GF-D8 (cell line): ENCODE measurements around the gene MUC12.
"Not testable (repeated sequence)": the region's sequence is repeated elsewhere in the genome, so short reads cannot be mapped to it uniquely, and the experiment has no call there.

ENCODE experiments used
- DNase-seq: peaks from one replicate; lab custom pipeline; 2025; lab: John Stamatoyannopoulos, UW

MUC12 gene

DNA sequence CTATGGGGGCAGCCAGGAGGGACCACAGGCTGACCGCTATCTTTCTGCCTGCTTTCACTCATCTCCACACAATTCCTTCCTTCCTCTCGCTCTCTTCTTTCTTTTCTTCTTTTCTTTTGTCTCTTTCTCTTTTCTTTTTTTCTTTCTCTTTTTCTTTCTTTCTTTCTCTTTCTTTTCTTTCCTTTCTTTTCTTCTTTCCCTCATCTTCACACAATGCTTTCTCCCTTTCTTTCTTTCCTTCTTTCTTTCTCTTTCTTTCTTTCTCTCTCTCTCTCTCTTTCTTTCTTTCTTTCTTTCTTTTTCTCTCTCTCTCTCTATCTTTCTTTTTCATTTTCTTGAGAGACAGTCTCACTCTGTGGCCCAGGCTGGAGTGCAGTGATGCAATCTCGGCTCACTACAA lies 6.8 kb upstream of the MUC12 start:
- DNase-seq = no peak

DNA sequence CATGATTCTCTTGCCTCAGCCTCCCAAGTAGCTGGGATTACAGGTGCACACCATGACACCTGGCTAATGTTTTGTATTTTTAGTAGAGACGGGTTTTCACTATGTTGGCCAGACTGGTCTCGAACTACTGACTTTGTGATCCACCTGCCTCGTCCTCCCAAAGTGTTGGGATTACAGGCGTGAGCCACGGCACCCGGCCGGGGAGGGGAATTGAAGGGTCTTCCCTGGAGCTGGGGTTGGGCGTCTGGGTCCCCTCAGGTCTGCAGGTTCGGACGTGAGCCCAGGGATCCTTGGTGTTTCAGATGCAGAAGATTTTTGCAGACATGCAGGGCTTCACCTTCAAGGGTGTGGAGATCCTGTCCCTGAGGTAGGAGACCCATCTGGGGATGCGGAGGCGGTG lies 6.0 kb upstream of the MUC12 start:
- DNase-seq = no peak

DNA sequence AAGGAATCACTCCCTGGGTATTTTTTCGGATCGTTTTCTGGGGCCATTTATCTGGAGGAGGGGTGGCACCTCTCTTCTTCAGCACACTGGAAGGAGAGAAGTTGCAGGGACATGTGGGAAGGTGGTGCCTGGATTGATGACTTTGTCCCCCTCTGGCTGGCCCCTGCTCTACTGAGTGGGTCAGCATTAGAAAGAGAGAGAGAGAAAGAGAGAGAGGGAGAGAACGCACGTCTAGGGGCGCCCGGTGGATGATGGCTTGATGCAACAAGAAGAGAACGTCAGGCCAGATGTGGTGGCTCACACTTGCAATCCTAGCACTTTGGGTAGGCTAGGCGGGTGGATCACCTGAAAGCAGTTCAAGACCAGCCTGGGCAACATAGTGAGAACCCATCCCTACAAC lies 5.5 kb upstream of the MUC12 start:
- DNase-seq = no peak

DNA sequence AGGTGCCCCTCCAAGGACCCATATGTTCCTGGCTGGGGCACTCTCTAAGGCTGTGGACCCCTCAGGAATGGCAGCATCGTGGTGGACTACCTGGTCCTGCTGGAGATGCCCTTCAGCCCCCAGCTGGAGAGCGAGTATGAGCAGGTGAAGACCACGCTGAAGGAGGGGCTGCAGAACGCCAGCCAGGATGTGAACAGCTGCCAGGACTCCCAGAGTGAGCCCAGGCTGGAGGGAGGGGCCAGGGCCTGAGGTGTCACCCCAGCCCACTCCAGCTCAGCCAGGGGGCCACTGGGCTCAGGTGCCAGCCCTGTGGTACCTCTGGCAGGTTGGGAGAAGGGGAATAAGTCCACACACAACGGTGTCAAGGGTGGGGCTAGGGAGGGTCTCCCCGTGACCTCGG lies 4.7 kb upstream of the MUC12 start:
- no peak for DNase-seq

DNA sequence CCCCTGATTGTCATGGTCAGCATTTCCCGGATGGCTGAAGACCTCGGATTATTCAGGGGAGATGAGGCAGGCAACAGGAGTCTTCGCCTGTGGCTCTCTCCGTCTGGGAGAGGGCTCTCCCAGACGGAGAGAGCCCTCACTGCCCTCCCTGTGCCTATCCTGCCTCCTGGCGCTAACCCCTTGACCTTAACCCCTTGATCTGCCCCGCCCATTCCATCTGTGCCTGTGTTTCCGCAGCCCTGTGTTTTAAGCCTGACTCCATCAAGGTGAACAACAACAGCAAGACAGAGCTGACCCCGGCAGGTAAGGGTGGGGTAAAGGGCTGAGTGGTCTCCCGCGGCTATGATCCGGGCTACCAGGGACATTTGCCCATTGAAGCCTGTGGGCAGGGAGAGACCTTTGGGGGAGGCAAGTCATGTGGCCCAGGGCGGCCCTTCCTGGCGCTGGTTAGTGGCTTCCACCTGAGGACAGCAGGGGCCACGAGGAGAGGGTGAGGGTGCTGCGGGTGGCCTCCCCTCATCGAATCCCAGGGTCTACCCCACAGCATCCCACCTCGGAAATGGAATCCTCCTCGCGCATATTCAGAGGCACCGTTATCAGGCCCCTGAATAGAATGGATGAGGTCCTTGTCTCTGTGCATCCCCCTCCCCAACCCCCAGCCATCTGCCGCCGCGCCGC lies 4.2 kb upstream of the MUC12 start:
- DNase-seq = no peak

DNA sequence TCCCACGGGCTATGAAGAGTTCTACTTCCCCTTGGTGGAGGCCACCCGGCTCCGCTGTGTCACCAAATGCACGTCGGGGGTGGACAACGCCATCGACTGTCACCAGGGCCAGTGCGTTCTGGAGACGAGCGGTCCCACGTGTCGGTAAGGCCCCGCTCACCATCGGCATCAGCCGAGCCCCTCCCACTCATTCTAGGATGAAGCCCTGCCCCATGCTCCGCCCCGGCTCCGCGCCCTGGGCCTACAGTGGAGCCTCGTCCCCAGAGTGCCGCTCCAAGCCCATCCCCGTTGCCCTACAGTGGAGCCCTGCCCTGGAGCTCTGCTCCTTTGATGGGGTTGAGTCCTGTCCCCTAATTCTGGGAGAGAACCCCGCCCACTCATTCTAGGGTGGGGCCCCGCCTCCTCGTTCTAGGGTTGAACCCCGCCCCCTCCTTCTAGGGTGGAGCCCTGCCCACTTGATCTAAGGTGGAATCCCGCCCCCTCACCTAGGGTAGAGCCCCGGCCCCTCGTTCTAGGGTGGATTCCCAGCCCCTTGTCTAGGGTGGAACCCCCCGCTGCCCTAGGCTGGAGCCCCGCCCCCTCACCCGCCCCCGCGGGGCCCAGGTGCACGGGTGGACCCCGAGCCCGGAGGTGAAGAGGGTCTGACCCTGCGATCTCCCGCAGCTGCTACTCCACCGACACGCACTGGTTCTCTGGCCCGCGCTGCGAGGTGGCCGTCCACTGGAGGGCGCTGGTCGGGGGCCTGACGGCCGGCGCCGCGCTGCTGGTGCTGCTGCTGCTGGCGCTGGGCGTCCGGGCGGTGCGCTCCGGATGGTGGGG lies 3.4 kb upstream of the MUC12 start:
- DNase-seq = no peak

DNA sequence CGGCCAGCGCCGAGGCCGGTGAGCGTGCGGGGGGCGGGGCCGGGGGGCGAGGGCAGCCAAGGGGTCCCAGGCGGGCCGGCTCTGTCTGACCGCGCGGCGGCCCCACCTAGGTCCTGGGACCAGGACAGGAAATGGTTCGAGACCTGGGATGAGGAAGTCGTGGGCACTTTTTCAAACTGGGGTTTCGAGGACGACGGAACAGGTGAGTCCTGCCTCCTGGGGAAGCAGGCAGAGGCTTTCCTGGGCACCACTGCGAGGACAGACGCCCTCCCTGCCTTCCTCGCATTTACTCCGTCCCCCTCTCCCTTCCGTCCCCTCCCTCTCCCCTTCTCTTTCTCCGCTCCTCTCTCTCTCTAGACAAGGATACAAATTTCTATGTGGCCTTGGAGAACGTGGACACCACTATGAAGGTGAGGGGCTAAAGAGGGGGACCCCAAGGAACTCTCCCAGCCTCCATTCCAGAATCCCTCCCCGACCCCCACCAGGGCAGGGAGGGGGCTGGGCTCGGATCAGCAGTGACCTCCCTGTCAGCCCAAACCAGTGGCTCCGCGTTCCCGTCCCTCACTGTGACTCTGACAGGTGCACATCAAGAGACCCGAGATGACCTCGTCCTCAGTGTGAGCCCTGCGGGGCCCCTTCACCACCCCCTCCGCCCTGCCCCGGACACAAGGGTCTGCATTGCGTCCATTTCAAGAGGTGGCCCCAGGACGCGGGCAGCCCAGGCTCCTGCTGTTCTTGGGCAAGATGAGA lies 2.6 kb upstream of the MUC12 start:
- no peak for DNase-seq

DNA sequence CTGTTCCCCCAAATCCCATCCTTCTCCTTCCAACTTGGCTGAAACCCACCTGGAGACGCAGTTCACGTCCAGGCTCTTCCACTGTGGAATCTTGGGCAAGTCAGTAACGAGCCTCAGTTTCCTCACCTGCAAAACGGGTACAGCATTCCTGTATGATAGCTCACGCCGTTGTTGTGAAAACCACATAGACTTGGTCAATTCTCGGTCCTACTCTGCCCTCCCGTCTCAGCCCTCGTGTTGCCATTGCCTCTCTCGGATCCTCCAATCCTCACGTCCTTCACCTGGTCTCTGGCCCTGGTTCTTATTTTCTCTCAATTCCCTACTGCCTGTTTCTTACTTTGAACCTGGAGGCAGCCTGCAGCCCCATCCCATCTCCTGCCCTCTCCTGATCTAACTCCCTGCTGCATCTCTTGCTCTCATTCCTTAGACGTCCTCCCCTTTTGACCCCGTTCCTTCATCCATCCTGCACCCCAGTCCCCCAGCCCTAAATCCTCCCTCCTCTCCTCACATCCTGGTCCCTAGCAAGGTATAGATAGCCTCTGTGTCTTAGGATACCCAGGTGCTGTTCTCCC lies 2.0 kb upstream of the MUC12 start:
- no peak for DNase-seq

DNA sequence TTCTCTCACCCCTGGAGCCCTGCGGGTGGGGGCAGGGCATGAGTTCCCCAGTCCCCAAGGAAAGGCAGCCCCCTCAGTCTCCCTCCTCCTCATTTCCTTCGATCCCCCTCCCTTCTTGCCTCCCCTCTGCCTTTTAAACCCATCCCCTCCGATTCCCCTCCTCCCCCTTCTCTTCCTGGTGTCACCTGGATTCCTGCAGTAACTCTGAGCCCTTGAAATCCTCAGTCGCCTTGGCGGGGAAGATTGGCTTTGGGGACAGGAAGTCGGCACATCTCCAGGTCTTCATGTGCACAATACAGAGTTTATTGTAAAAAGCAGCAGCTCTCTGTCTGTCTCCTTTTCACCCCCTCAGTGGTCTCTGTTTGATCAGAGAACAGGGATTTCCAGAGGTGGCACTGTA lies 1.3 kb upstream of the MUC12 start:
- DNase-seq = no peak

DNA sequence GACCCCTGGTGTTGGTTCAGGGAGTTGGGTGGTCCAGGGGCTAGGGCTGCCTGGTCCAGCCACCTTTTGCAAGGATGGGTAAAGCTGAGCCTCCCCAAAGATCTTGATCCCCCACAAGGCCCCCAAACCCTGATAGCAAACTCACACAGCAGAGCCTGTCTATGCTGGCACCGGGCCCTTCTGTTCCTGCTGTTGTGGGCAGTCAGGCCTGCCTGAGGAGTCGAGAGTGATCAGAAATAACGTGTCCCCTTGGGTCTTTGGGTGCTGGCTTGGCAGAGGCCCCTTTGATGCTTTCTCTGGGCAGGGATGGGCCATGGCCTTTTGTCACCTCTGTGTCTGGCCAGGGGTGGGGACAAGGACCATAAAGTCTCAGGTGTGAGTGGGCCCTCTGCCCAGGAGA lies 715 bp upstream of the MUC12 start:
- no peak for DNase-seq

DNA sequence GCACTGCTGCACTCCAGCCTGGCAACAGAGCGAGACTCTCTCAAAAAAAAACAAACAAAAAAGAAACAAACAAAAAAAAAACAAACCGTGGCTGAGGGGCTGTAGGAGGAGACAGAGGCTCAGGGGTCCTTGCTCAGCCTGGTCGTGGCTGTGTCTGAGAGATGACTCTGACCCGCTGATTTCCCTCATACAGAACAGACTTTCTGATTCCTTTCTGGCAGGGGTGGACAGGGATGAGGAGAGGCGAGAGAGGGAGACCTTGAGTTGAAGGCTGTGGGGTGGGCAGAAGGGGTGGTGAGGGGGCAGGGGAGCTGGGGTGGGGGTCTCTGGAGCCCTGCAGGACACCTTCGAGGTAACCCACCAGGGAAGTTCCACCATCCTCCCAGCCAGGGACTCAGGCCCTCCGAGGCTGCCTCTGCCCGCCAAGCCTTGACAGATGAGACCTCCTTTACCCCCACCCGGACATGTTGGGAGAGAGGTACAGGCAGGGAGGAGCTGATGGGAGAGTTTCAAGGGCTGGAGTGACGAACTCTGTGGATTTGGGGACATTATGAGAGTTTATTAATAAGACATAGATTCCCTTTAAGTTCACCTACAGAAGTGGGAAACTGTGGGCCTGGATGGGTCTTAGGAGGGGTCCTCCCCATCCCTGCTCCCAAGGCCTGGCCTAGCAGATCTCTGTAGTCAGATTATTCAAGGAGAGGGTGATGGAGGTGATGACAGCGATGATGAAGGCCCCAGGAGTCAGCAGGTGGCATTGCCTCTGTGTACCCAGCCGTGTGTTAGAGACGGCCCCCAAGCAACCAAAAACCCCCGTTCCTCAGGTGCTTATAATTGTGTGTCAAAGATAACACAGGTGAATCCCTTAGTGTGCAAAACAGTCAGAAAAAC lies 2.0 kb downstream of the MUC12 start:
- DNase-seq = no peak

DNA sequence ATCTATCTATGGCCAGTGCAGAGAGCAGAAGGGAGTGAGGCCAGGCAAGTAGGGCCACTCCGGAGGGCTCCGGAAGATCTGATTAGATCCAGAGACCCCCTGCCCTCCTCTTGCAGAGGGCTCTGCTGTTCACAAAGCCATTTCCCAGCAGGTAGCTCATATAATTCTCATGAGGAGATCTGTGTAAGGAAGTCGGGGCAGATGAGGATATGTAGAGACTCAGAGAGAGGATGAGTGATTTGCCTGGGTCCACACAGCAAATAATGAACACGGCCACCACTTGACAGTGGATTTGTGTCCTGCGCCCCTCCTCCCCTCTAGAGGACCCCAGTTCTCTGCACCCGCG lies 2.6 kb downstream of the MUC12 start:
- no peak for DNase-seq

DNA sequence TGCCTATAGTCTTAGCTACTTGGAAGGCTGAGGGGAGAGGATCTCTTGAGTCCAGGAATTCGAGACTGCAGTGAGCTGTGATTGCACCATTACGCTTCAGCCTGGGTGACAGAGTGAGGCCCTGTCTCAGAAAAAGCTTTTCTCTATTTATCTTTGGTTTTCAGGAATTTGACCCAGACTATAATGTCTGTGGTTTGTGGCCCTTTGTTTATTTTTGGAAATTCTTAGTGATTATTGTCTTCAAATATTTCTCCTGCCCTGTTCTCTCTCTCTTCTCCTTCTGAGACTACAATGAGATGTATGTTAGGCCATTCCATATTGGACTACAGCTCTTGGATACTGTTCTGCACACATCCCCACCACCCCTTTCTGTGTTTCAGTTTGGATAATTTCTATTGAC lies 4.7 kb downstream of the MUC12 start:
- no peak for DNase-seq

DNA sequence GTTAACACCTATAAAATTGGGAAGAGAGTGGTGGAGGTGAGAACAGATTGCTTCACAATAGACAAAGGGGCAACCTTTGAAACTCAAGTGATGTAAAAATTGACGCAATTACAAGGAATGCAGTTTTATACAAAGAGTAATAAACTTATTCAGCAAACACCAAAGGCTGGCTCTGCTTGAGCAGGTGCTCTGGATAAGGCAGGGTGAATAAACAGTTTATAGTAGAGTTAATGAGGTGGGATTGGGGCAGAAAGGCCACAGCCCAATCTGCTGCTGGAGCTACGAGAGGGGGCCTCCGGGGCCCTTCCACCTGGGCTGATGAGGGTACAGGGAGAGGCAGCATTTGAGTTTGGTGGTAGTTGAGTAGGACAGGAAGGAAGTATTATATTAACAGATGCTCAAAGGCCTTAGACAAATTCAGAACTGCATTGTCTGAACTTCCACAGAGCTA lies 6.0 kb downstream of the MUC12 start:
- no peak for DNase-seq

DNA sequence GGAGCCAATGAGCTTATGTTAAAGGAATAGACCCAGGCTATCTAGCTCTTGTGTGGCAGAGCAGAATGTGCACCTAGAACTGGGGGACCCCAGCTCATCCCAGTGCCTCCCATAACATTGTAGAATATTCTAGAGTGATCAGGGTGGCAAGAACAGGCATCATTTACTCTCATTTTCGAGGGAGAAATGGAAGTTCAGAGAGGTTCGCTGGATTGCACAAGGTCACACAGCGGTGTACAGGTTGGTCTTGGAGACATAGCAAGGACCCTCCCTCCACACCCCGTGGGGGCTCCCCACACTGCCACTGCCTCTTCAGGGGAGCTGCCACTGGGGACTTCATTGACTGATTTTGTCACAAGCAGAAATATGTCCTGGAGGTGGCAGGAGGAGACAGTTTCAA lies 8.9 kb downstream of the MUC12 start:
- no peak for DNase-seq

DNA sequence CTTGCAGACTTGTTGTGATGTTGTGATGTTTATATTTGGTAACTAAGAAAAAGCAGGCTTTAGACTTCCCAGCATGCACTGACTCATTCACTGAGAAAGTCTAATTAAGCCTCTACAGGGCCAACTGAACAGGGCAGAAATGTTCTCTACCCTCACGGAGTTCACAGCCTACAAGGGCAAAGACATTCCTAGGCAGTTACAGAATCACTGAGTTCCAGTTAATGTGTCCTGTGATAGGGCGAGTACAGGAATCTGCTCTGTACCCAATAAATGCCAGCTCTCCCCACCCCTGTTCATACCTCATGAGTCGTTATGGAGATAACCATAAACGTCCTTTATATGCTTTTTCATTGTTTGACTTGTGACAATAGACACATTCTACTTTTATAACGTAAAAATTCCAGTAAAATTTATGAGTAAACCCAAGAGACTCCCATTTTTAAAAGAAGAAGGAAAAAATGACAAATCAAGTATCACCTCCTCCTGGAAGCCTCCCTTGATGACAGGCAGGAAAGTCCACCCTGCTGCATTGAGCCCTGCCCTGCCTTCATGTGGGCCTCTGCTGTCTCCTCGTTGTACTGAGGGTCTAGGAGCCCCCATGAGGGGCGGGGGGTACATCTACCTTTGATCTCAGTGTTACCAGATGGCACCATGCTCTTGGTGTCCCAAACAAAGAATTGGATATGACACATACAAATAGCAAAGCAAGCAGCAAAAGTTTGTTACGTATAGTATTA lies 14.3 kb downstream of the MUC12 start:
- no peak for DNase-seq

DNA sequence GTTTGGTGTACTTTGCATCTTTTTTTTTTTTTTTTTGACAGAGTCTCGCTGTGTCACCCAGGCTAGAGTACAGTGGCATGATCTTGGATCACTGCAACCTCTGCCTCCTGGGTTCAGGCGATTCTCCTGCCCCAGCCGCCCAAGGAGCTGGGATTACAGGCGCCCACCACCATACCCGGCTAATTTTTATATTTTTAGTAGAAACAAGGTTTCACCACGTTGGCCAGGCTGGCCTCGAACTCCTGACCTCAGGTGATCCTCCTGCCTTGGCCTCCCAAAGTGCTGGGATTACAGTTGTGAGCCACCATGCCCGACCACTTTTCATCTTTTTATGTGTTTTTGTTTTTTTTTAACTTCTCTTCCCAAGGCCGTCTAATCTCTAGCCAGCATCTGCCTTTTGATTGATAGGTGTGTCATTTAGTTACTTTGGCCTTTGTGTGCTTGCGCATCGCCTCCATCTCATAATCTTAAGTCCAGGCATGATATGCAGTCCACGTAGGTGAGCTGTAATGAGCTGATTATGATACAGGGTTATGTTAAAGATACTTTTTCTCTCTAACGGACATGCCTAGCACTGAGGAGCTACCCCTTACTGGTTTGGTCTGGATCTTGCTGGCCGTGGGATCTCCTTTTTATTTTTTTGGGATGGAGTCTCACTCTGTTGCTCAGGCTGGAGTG lies 15.0 kb downstream of the MUC12 start:
- not testable (repeated sequence) for DNase-seq

DNA sequence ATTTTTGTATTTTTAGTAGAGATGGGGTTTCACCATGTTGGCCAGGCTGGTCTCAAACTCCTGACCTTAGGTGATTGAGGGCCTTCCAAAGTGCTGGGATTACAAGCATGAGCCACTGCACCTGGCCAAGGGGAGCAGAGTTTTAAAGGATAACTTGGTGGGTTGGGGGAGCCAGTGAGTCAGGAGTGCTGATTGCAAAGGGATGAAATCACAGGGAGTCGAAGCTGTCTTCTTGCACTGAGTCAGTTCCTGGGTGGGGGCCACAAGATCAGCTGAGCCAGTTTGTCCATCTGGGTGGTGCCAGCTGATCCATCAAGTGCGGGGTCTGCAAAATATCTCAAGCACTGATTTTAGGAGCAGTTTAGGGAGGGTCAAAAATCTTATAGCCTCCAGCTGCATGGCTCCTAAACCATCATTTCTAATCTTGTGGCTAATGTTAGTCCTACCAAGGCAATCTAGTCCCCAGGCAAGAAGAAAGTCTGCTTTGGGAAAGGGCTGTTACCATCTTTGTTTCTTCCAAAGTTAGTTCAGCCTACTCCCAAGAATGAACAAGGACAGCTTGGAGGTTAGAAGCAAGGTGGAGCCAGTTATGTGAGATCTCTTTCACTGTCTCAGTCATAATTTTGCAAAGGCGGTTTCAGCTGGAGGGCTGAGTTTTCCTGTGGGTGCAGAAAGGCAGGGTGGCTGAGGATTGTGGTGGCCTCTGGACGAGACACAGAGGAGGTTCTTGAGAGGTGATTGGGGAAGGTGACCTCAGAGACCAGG lies 15.8 kb downstream of the MUC12 start:
- not testable (repeated sequence) for DNase-seq

DNA sequence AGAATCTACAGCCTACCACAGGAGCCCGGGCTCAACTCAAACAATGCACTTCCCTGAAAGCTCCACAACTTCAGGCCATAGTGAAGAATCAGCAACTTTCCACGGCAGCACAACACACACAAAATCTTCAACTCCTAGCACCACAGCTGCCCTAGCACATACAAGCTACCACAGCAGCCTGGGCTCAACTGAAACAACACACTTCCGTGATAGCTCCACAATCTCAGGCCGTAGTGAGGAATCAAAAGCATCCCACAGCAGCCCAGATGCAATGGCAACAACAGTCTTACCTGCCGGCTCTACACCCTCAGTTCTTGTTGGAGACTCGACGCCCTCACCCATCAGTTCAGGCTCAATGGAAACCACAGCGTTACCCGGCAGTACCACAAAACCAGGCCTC lies 22.3 kb downstream of the MUC12 start:
- DNase-seq = no peak

DNA sequence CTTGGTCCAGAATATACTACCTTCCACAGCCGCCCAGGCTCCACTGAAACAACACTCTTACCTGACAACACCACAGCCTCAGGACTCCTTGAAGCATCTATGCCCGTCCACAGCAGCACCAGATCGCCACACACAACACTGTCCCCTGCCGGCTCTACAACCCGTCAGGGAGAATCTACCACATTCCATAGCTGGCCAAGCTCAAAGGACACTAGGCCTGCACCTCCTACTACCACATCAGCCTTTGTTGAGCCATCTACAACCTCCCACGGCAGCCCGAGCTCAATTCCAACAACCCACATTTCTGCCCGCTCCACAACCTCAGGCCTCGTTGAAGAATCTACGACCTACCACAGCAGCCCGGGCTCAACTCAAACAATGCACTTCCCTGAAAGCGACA lies 22.9 kb downstream of the MUC12 start:
- DNase-seq = not testable (repeated sequence)
